DND-41 (cell line): ENCODE data around the gene PEAK1.

ENCODE experiments used
- EZH2 ChIP-seq: IDR thresholded peaks from 3 replicates; pipeline ENCODE4 v1.6.1; 2012; ENCODE audit warnings: borderline replicate concordance, low read depth, mild to moderate bottlenecking, moderate library complexity, low read length, inconsistent platforms; ENCODE audit not compliant: severe bottlenecking
- TF ChIP-seq, protein P1 (sequence below): IDR thresholded peaks from 2 replicates; pipeline ENCODE4 v1.5.1; 2012; ENCODE audit warnings: borderline replicate concordance, low read length, moderate library complexity, mild to moderate bottlenecking; ENCODE audit not compliant: poor library complexity, severe bottlenecking; ENCODE audit errors: extremely low read depth

DNA sequence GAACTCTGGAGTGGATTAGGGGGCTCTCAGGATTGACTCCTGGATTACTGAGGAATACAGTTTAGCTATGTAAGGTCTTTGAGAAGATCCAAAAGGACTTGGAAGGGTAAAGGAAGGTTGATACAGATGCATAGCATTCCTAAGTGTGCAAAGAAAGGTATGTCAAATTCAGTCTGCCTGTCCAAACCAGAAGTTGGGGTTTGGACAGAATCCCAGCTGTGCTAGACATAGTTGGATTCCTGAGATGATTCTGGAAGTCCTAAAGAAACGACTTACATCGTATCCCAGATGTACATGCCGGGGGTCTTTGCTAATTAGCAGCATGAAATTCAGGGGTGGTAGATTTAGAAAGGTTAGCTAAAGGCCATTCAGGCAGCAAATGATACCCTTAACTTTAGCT is 251.3 kb downstream of the PEAK1 start:
- TF ChIP-seq, protein P1, sequence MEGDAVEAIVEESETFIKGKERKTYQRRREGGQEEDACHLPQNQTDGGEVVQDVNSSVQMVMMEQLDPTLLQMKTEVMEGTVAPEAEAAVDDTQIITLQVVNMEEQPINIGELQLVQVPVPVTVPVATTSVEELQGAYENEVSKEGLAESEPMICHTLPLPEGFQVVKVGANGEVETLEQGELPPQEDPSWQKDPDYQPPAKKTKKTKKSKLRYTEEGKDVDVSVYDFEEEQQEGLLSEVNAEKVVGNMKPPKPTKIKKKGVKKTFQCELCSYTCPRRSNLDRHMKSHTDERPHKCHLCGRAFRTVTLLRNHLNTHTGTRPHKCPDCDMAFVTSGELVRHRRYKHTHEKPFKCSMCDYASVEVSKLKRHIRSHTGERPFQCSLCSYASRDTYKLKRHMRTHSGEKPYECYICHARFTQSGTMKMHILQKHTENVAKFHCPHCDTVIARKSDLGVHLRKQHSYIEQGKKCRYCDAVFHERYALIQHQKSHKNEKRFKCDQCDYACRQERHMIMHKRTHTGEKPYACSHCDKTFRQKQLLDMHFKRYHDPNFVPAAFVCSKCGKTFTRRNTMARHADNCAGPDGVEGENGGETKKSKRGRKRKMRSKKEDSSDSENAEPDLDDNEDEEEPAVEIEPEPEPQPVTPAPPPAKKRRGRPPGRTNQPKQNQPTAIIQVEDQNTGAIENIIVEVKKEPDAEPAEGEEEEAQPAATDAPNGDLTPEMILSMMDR, result no peak
- TF ChIP-seq EZH2, result no peak
